Nephron progenitor cell (in vitro differentiated cells): ENCODE results near the gene MGLL.
"Not testable (repeated sequence)": the region's sequence is repeated elsewhere in the genome, so short reads cannot be mapped to it uniquely, and the experiment has no call there.

Experiments used
- DNase-seq: peaks from one replicate; pipeline ENCODE4 v3.0.0; 2021
- H3K27ac Mint-ChIP-seq: 2 replicates; pipeline ENCODE4 v1.8.0; 2021; ENCODE audit warnings: mild to moderate bottlenecking, moderate library complexity, mixed read lengths
- H3K27me3 Mint-ChIP-seq: 2 replicates; pipeline ENCODE4 v1.8.0; 2021; ENCODE audit warnings: mild to moderate bottlenecking, low read depth, mixed read lengths; ENCODE audit not compliant: poor library complexity
- H3K36me3 Mint-ChIP-seq: 2 replicates; pipeline ENCODE4 v1.8.0; 2021; ENCODE audit warnings: low read depth, mixed read lengths
- H3K4me1 Mint-ChIP-seq: 2 replicates; pipeline ENCODE4 v1.8.0; 2021; ENCODE audit warnings: mixed read lengths
- H3K4me3 Mint-ChIP-seq: 2 replicates; pipeline ENCODE4 v1.8.0; 2021; ENCODE audit warnings: mild to moderate bottlenecking, moderate library complexity, mixed read lengths
- H3K9me3 Mint-ChIP-seq: 2 replicates; pipeline ENCODE4 v1.8.0; 2021; ENCODE audit warnings: mild to moderate bottlenecking, moderate library complexity, mixed read lengths
- CTCF ChIP-seq: fragments of 200-600 bp; sonication (generic); IDR thresholded peaks from 2 replicates; pipeline ENCODE4 v1.5.0; 2021; ENCODE audit warnings: antibody characterized with exemption

Gene MGLL

DNA sequence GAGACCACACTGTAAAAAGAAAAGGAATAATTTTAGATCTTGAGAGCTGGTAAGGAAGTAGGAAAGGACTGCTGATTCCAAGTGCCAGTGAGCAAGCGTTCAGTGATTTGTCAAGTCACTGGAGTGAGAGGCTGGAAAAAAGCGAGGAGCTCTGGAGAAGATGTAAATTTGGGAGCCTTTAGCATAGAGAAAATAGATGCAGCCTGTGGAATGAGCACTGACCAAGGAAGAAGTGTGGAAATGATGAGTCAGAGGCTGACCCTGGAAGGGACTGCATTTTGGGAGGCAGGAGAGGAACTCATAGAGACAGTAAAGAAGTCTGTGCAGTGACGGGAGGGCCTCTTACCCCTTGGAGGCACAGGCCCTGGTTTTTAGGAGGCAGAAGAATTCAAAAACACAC, 166.7 kb downstream of the MGLL start:
- H3K27ac Mint-ChIP-seq, result no peak overlapping the region
- no peak overlapping the region for H3K4me3 Mint-ChIP-seq
- peaks cover 3% of the 10 kb centered on the region for H3K27me3 Mint-ChIP-seq
- H3K9me3 Mint-ChIP-seq, result no peaks in the 10 kb centered on the region
- H3K4me1 Mint-ChIP-seq, result peaks cover 12% of the 10 kb centered on the region
- H3K36me3 Mint-ChIP-seq, result peaks cover 5% of the 10 kb centered on the region
- no peak for DNase-seq
- TF ChIP-seq CTCF, result no peak

- not testable (repeated sequence) for DNase-seq, H3K27me3 Mint-ChIP-seq, H3K4me3 Mint-ChIP-seq, H3K27ac Mint-ChIP-seq, H3K9me3 Mint-ChIP-seq, H3K36me3 Mint-ChIP-seq
- H3K4me1 Mint-ChIP-seq, result peaks cover 12% of the 10 kb centered on the region
Measured at GRCh38 chr3:127654993-127655392, 167.3 kb downstream of the MGLL start.

DNA sequence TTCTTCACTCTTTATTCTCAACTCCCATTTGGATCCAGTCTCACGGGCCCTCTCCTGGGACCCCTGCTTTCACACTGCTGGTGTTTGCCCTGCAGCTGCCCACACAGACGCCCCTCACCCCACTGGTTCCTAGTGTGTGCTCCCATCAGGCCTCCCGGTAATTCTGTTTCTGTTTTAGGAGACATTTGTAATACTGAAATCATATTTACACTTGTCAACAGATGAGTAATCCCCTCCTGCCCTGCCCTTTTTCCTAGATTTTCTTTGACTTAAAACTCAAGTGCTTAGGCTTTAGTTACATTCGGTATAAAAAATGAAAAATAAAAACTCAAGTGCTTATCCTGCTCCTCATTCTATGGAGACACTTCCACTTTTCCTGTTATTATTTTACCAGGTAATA, 167.9 kb downstream of the MGLL start:
- H3K4me3 Mint-ChIP-seq, result no peak overlapping the region
- no peak overlapping the region for H3K27ac Mint-ChIP-seq
- no peak for DNase-seq
- H3K36me3 Mint-ChIP-seq, result peaks cover 5% of the 10 kb centered on the region
- H3K9me3 Mint-ChIP-seq, result no peaks in the 10 kb centered on the region
- peaks cover 3% of the 10 kb centered on the region for H3K27me3 Mint-ChIP-seq
- TF ChIP-seq CTCF, result no peak
- H3K4me1 Mint-ChIP-seq, result peaks cover 12% of the 10 kb centered on the region

DNA sequence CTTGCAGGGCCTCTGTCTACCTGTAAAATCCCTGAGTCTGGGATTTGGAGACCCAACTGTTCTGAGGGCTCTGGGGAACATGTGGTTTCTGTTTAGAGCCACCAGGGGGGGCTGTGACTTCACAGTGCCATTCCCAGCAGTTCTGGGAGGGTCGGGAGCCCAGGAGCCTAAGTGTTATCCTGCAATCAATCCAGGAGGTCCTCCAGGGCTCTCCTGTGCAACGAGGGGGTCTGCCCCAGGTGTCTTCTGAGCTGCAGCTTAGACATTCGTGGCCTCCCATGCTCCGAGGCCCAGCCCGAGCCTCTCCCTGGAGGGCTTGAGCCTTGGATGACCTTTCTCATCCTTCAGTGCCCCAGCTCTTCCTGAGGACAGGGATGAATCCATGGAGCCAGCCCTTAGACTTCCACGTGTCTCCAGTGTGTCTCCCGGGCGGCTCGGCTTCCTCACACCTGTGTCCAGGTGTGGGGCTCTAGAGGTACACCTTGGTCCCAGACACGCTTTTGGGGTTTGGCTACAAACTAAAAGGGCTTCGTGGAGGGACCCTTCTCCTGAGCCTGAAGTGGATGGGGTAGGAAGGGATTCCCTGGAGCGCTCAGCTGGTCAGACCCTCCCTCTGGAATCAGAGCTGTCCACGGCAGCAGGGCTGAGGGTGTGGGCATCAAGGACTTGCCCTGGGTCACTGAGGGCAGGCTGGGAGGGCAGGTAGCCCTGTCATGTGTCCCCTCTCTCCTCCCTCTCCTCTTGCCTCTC, 169.9 kb downstream of the MGLL start:
- peak; percentile 90 for TF ChIP-seq CTCF
- Mint-ChIP-seq H3K27ac (no peak overlapping the region), H3K27me3 (peaks cover 3% of the 10 kb centered on the region), H3K9me3 (no peaks in the 10 kb centered on the region), H3K4me3 (no peak overlapping the region), H3K4me1 (peaks cover 16% of the 10 kb centered on the region), H3K36me3 (peaks cover 5% of the 10 kb centered on the region)
- peak; percentile 71 for DNase-seq

- peaks cover 3% of the 10 kb centered on the region for H3K27me3 Mint-ChIP-seq
- H3K36me3 Mint-ChIP-seq, result peaks cover 5% of the 10 kb centered on the region
- H3K9me3 Mint-ChIP-seq, result no peaks in the 10 kb centered on the region
- DNase-seq, result no peak
- no peak overlapping the region for H3K27ac Mint-ChIP-seq
- no peak overlapping the region for H3K4me3 Mint-ChIP-seq
- peaks cover 23% of the 10 kb centered on the region for H3K4me1 Mint-ChIP-seq
- TF ChIP-seq CTCF, result no peak
Measured at GRCh38 chr3:127651516-127652172, 170.7 kb downstream of the MGLL start.

- DNase-seq, result no peak
- H3K27ac Mint-ChIP-seq, result no peak overlapping the region
- no peaks in the 10 kb centered on the region for H3K27me3 Mint-ChIP-seq
- peaks cover 5% of the 10 kb centered on the region for H3K36me3 Mint-ChIP-seq
- no peak for TF ChIP-seq CTCF
- H3K4me1 Mint-ChIP-seq, result peaks cover 17% of the 10 kb centered on the region
- H3K4me3 Mint-ChIP-seq, result no peak overlapping the region
- H3K9me3 Mint-ChIP-seq, result no peaks in the 10 kb centered on the region
Measured at GRCh38 chr3:127650236-127650635, 172.1 kb downstream of the MGLL start.
